Fibroblast of lung (primary cell): ENCODE data around the gene MSL3.

Source experiments
- EZH2 ChIP-seq: IDR thresholded peaks from 2 replicates; pipeline ENCODE4 v1.5.1; 2012; ENCODE audit warnings: low read length, control low read depth, mild to moderate bottlenecking; ENCODE audit errors: missing control alignments
- TF ChIP-seq, protein P1 (sequence below), 2 donors: IDR thresholded peaks in 1 of 2; conservative IDR thresholded peaks in 1 of 2; 1 replicate in 1 of 2; 2 replicates in 1 of 2; pipeline ENCODE4 v1.5.1; 2011 to 2012; ENCODE audit warnings: low read length in 2 of 2, control low read depth in 1 of 2, inconsistent platforms in 1 of 2, low read depth in 1 of 2, mild to moderate bottlenecking in 1 of 2

DNA sequence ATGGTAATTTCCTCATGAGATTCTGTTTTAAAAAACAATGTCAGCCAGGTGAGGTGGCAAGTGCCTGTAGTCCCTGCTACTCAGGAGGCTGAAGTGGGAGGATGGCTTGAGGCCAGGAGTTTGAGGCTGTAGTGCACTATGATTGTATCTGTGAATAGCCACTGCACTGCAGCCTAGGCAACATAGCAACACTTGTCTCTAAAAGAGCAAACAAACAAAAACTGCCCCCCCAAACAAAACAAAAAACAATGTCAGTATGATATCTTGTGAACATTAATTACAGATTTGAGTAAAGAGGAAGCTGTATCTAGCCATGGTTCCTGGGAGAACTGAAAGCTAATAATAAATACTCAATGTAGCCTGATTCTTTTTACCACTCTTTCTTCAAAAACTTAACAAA lies 6.8 kb upstream of the MSL3 start:
- TF ChIP-seq, protein P1, sequence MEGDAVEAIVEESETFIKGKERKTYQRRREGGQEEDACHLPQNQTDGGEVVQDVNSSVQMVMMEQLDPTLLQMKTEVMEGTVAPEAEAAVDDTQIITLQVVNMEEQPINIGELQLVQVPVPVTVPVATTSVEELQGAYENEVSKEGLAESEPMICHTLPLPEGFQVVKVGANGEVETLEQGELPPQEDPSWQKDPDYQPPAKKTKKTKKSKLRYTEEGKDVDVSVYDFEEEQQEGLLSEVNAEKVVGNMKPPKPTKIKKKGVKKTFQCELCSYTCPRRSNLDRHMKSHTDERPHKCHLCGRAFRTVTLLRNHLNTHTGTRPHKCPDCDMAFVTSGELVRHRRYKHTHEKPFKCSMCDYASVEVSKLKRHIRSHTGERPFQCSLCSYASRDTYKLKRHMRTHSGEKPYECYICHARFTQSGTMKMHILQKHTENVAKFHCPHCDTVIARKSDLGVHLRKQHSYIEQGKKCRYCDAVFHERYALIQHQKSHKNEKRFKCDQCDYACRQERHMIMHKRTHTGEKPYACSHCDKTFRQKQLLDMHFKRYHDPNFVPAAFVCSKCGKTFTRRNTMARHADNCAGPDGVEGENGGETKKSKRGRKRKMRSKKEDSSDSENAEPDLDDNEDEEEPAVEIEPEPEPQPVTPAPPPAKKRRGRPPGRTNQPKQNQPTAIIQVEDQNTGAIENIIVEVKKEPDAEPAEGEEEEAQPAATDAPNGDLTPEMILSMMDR (conservative IDR thresholded peaks at IDR 0.05 in 1 of 2, IDR thresholded peaks at IDR 0.05 in 1 of 2; ENCODE audit: low read depth in 1 of 2, low read length in 2 of 2): no peak
- no peak for TF ChIP-seq EZH2
